IMR-90 (cell line): Measurements from ENCODE around the gene OTUB2. TPM values are rescaled to one million over a fixed set of nuclear protein-coding genes. Genes with fewer than 3 reads are reported as not detected.

Experiments
- ATAC-seq: fragments of 200-7000 bp; cut with Tn5 transposase; 2 replicates; pipeline ENCODE4 v1.9.1; 2020; ENCODE audit warnings: low read depth, mild to moderate bottlenecking, moderate library complexity
- BruUV-seq: library from RNA; stranded (reverse); fragments of 400-500 nt; replicated peaks from 2 replicates; lab custom pipeline; 2021; lab: Mats Ljungman, UMichigan
- CTCF ChIA-PET: fragments of 300-600 bp; formaldehyde crosslinking; extraction: SDS; loops from one replicate; lab custom pipeline; 2021; ENCODE audit warnings: antibody characterized with exemption; lab: Yijun Ruan, JAX
- POLR2A ChIA-PET: fragments of 300-600 bp; sonication (Branson Sonifier 250); formaldehyde crosslinking; loops from one replicate; lab custom pipeline; 2022; ENCODE audit warnings: antibody characterized with exemption; ENCODE audit not compliant: unreplicated experiment; lab: Charles Lee
- DNase-seq: peaks from one replicate; pipeline ENCODE4 v3.0.0; 2013
- H2AFZ ChIP-seq: replicated peaks from 2 replicates; pipeline ENCODE3; 2013; ENCODE audit warnings: low read length, mild to moderate bottlenecking; ENCODE audit not compliant: poor library complexity
- H2AK5ac ChIP-seq: 2 replicates; pipeline ENCODE4 v1.6.1; 2013; ENCODE audit warnings: low read depth, low read length, inconsistent platforms
- H2AK9ac ChIP-seq: replicated peaks from 2 replicates; pipeline ENCODE3; 2013; ENCODE audit warnings: mild to moderate bottlenecking, low read depth, low read length, moderate library complexity; ENCODE audit not compliant: poor library complexity
- H2BK120ac ChIP-seq: 2 replicates; pipeline ENCODE4 v1.6.1; 2013; ENCODE audit warnings: low read depth, low read length, inconsistent platforms
- H2BK15ac ChIP-seq: 3 replicates; pipeline ENCODE4 v1.6.1; 2013; ENCODE audit warnings: low read depth, low read length, inconsistent platforms
- H2BK20ac ChIP-seq: 2 replicates; pipeline ENCODE4 v1.6.1; 2013; ENCODE audit warnings: low read depth, mild to moderate bottlenecking, inconsistent platforms, low read length, moderate library complexity
- H2BK5ac ChIP-seq: 2 replicates; pipeline ENCODE4 v1.6.1; 2013; ENCODE audit warnings: mild to moderate bottlenecking, low read depth, low read length, inconsistent platforms; ENCODE audit not compliant: poor library complexity, severe bottlenecking
- H3K14ac ChIP-seq: replicated peaks from 2 replicates; pipeline ENCODE4 v1.6.1; 2013; ENCODE audit warnings: low read depth, low read length, inconsistent platforms
- H3K18ac ChIP-seq: 2 replicates; pipeline ENCODE4 v1.6.1; 2013; ENCODE audit warnings: low read depth, low read length, control low read depth
- H3K23ac ChIP-seq: 2 replicates; pipeline ENCODE4 v1.6.1; 2013; ENCODE audit warnings: low read depth, low read length, inconsistent platforms
- H3K27ac ChIP-seq: 2 replicates; pipeline ENCODE4 v1.5.1; 2013; ENCODE audit warnings: mild to moderate bottlenecking, control low read depth, low read length; ENCODE audit not compliant: insufficient read depth
- H3K27me3 ChIP-seq: 2 replicates; pipeline ENCODE4 v1.6.1; 2013; ENCODE audit warnings: low read length; ENCODE audit not compliant: control insufficient read depth, insufficient read depth
- H3K36me3 ChIP-seq: 2 replicates; pipeline ENCODE4 v1.6.1; 2013; ENCODE audit warnings: low read length, mixed read lengths; ENCODE audit not compliant: control insufficient read depth, insufficient read depth
- H3K4ac ChIP-seq: 2 replicates; pipeline ENCODE4 v1.6.1; 2013; ENCODE audit warnings: low read depth, low read length, inconsistent platforms
- H3K4me1 ChIP-seq: 2 replicates; pipeline ENCODE4 v1.6.1; 2013; ENCODE audit warnings: low read length, mixed read lengths; ENCODE audit not compliant: control insufficient read depth, insufficient read depth
- H3K4me2 ChIP-seq: 2 replicates; pipeline ENCODE4 v1.6.1; 2013; ENCODE audit warnings: low read depth, mild to moderate bottlenecking, control low read depth, low read length, moderate library complexity
- H3K4me3 ChIP-seq: 2 replicates; pipeline ENCODE4 v1.5.1; 2013; ENCODE audit warnings: low read depth, mild to moderate bottlenecking, control low read depth, low read length, moderate library complexity; ENCODE audit not compliant: insufficient read depth
- H3K56ac ChIP-seq: 2 replicates; pipeline ENCODE4 v1.6.1; 2013; ENCODE audit warnings: low read length, inconsistent platforms; ENCODE audit not compliant: insufficient read depth; ENCODE audit errors: extremely low read depth
- H3K79me1 ChIP-seq, 2 experiments: 2 replicates each; pipeline ENCODE4 v1.6.1; 2013; ENCODE audit warnings: low read length in 2 of 2, inconsistent platforms in 1 of 2, low read depth in 1 of 2
- H3K9ac ChIP-seq: 2 replicates; pipeline ENCODE4 v1.6.1; 2013; ENCODE audit warnings: low read depth, low read length, control low read depth
- H3K9me1 ChIP-seq: 2 replicates; pipeline ENCODE4 v1.6.1; 2013; ENCODE audit warnings: low read length, inconsistent platforms; ENCODE audit not compliant: insufficient read depth
- H3K9me3 ChIP-seq: 2 replicates; pipeline ENCODE4 v1.6.1; 2013; ENCODE audit warnings: low read length; ENCODE audit not compliant: control insufficient read depth, insufficient read depth
- H4K20me1 ChIP-seq: 2 replicates; pipeline ENCODE4 v1.6.1; 2013; ENCODE audit warnings: low read length, inconsistent platforms; ENCODE audit not compliant: insufficient read depth
- H4K5ac ChIP-seq: 2 replicates; pipeline ENCODE4 v1.6.1; 2013; ENCODE audit warnings: mild to moderate bottlenecking, low read depth, low read length, control low read depth
- H4K8ac ChIP-seq, 2 experiments: 2 replicates each; pipeline ENCODE4 v1.6.1; 2013; ENCODE audit warnings: low read depth in 2 of 2, low read length in 2 of 2, control low read depth in 1 of 2, inconsistent platforms in 1 of 2
- H4K91ac ChIP-seq: 2 replicates; pipeline ENCODE4 v1.6.1; 2013; ENCODE audit warnings: low read depth, low read length, inconsistent platforms; ENCODE audit not compliant: insufficient read depth
- NFE2L2 ChIP-seq: fragments of 150-350 bp; IDR thresholded peaks from 2 replicates; pipeline ENCODE4 v1.6.1; 2016; ENCODE audit warnings: low read depth, mild to moderate bottlenecking, low read length
- WGBS, 2 experiments: methylation state at CpG; one replicate each; pipeline versions ENCODE4 v1.1.5 to v1.1.7; 2013; ENCODE audit warnings: missing lambda C conversion rate in 2 of 2; ENCODE audit not compliant: insufficient read length in 1 of 2; ENCODE audit errors: extremely low coverage in 2 of 2; 5-methylcytosine and 5-hydroxymethylcytosine counted together
- dilution Hi-C: fragments of 300-500 bp; cut with HindIII; formaldehyde crosslinking; loops from one replicate; pipeline ENCODE4 v1.14.3; 2018; ENCODE audit warnings: low sequenced_read_pairs; ENCODE audit not compliant: unreplicated experiment
- in situ Hi-C: fragments of 300-500 bp; cut with MboI; formaldehyde crosslinking; loops from 3 replicates; pipeline ENCODE4 v1.14.3; 2019; ENCODE audit warnings: low sequenced_read_pairs, inconsistent platforms, mixed read lengths
- intact Hi-C: fragments of 100-400 bp; cut with micrococcal nuclease; formaldehyde crosslinking; loops from 2 replicates; pipeline ENCODE4 v1.10.0; 2022
- polyA plus RNA-seq, 3 experiments: library from polyadenylated mRNA; depleted of rRNA; stranded (reverse); fragments of >200 nt; gene quantifications; 2 replicates each; pipeline ENCODE4 v1.2.3, GENCODE V29; 2012; ENCODE audit warnings: low replicate concordance in 1 of 3
- total RNA-seq: library from RNA; depleted of rRNA; stranded (reverse); fragments of >200 nt; gene quantifications from 2 replicates; pipeline ENCODE4 v1.2.3, GENCODE V29; 2012
- TF ChIP-seq, protein P1 (sequence below): fragments of 150-350 bp; IDR thresholded peaks from 2 replicates; pipeline ENCODE4 v1.6.1; 2017; ENCODE audit warnings: mild to moderate bottlenecking, antibody characterized with exemption, low read length, low read depth

OTUB2 gene
- total and polyA plus RNA-seq, 2 of the 4 experiments (the other 2 are of a cell fraction): 1.1 to 2.5 TPM

- Histone ChIP-seq H2AK9ac (no peak overlapping the region), H3K79me1 (no peaks in the 10 kb centered on the region), H3K23ac (no peak overlapping the region), H3K9ac (no peak overlapping the region), H4K20me1 (no peaks in the 10 kb centered on the region), H3K36me3 (no peaks in the 10 kb centered on the region), H4K5ac (no peak overlapping the region), H4K91ac (no peak overlapping the region), H2BK120ac (no peak overlapping the region), H3K9me3 (no peaks in the 10 kb centered on the region), H3K4me1 (no peaks in the 10 kb centered on the region), H3K27me3 (peaks cover 33% of the 10 kb centered on the region), H2AK5ac (no peak overlapping the region), H2AFZ (no peak overlapping the region), H3K4me3 (no peak overlapping the region), H2BK15ac (no peak overlapping the region), H2BK20ac (no peak overlapping the region), H3K56ac (no peak overlapping the region), H3K4me2 (no peak overlapping the region), H3K14ac (no peak overlapping the region), H3K27ac (no peak overlapping the region), H3K4ac (no peak overlapping the region), H4K8ac (no peak overlapping the region), H2BK5ac (no peak overlapping the region), H3K9me1 (no peaks in the 10 kb centered on the region), H3K18ac (no peak overlapping the region)
- no peak for DNase-seq
- in situ Hi-C loops (loop anchor here (5.0 kb wide), 1 partner anchor 62 kb away; no protein-coding TSS in a partner anchor), dilution Hi-C loops (no loop called here), intact Hi-C loops (loop anchor here (5.0 kb wide), 1 partner anchor 47 kb away; no protein-coding TSS in a partner anchor)
- POLR2A ChIA-PET: no interaction called here
- no peak for ATAC-seq
- CTCF ChIA-PET: interaction anchor here (2.4 kb wide), 1 partner anchor 65 kb away, joined by 16 read pairs; no protein-coding TSS in a partner anchor
- 51% methylated on average over 7 of the region's 8 CpGs; no CpG with 5 or more reads in 1 of the 2 experiments for WGBS, 2 experiments
- TF ChIP-seq NFE2L2: no peak
- TF ChIP-seq, protein P1, sequence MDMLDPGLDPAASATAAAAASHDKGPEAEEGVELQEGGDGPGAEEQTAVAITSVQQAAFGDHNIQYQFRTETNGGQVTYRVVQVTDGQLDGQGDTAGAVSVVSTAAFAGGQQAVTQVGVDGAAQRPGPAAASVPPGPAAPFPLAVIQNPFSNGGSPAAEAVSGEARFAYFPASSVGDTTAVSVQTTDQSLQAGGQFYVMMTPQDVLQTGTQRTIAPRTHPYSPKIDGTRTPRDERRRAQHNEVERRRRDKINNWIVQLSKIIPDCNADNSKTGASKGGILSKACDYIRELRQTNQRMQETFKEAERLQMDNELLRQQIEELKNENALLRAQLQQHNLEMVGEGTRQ: no peak
- BruUV-seq: no TSS peak
Measured at GRCh38 chr14:94004015-94004414, 22.1 kb upstream of the OTUB2 start.
